Transverse colon (tissue), 4 donors: ENCODE data around the gene OSBPL2. TPM values are rescaled to one million over a fixed set of nuclear protein-coding genes. Genes with fewer than 3 reads are reported as not detected.

ENCODE experiments used
- DNase-seq: peaks from one replicate; pipeline ENCODE4 v3.0.0-alpha.2; 2019
- H3K27ac ChIP-seq, 4 donors: fragments of 200-600 bp; sonication (generic); 2 replicates each; pipeline ENCODE4 v1.5.1; 2016 to 2018; ENCODE audit warnings: inconsistent platforms in 4 of 4
- H3K27me3 ChIP-seq: fragments of 200-600 bp; sonication (generic); 2 replicates; pipeline ENCODE4 v1.5.1; 2017; ENCODE audit warnings: inconsistent platforms
- H3K36me3 ChIP-seq, 4 donors: fragments of 200-600 bp; sonication (generic); 2 replicates each; pipeline ENCODE4 v1.5.1; 2017 to 2019; ENCODE audit warnings: inconsistent platforms in 4 of 4
- H3K4me1 ChIP-seq, 4 donors: fragments of 200-600 bp; sonication (generic); 2 replicates each; pipeline ENCODE4 v1.5.1; 2017 to 2020; ENCODE audit warnings: inconsistent platforms in 4 of 4
- H3K4me3 ChIP-seq, 4 donors: fragments of 200-600 bp; sonication (generic); 1 replicate in 1 of 4; 2 replicates in 3 of 4; pipeline versions ENCODE4 v1.5.1 to v1.6.1; 2017 to 2019; ENCODE audit warnings: inconsistent platforms in 4 of 4
- H3K9me3 ChIP-seq, 2 donors: fragments of 200-600 bp; sonication (generic); 2 replicates each; pipeline ENCODE4 v1.5.1; 2017 to 2019; ENCODE audit warnings: inconsistent platforms in 2 of 2
- CTCF ChIP-seq, 5 experiments: fragments of 200-600 bp in 3 of 5; fragments of 450-650 bp in 2 of 5; sonication (generic) in 3 of 5; IDR thresholded peaks; 1 replicate in 2 of 5; 2 replicates in 3 of 5; pipeline ENCODE4 v1.5.1; 2016 to 2017; ENCODE audit warnings: antibody characterized with exemption in 5 of 5, inconsistent platforms in 3 of 5, mild to moderate bottlenecking in 2 of 5, moderate library complexity in 1 of 5
- EP300 ChIP-seq: sonication (generic); formaldehyde crosslinking; IDR thresholded peaks from one replicate; pipeline ENCODE4 v1.6.1; 2017; ENCODE audit warnings: antibody characterized with exemption, low read depth
- POLR2A ChIP-seq: fragments of 450-650 bp; IDR thresholded peaks from one replicate; pipeline ENCODE4 v1.6.1; 2016; ENCODE audit warnings: antibody characterized with exemption, mild to moderate bottlenecking, moderate library complexity
- POLR2AphosphoS5 ChIP-seq, 3 donors: sonication (generic); formaldehyde crosslinking; IDR thresholded peaks; one replicate each; pipeline ENCODE4 v1.6.1; 2016; ENCODE audit warnings: antibody characterized with exemption in 3 of 3
- WGBS, 2 donors: methylation state at CpG; one replicate each; pipeline ENCODE4 v1.1.5; 2018; ENCODE audit warnings: low coverage in 1 of 2; 5-methylcytosine and 5-hydroxymethylcytosine counted together
- in situ Hi-C, 4 donors: fragments of 200-750 bp; cut with MboI; loops; one replicate each; pipeline versions ENCODE4 v1.15.0 to v1.15.1; 2017; ENCODE audit warnings: low sequenced_read_pairs in 3 of 4, low pct_ligation_motif_present in 1 of 4, low pct_unique_long_range_greater_than_20kb in 1 of 4
- intact Hi-C: fragments of 100-400 bp; cut with DNase I; formaldehyde crosslinking; loops from one replicate; pipeline ENCODE4 v1.15.1; 2023; ENCODE audit warnings: low total_unique reads
- total RNA-seq, 4 donors: library from RNA; depleted of rRNA; stranded (reverse); fragments of >200 nt; gene quantifications; one replicate each; pipeline ENCODE4 v1.1.0, GENCODE V29; 2016

OSBPL2 gene
- total RNA-seq, 4 donors from 2014 or later = 36.2 to 101 (median 73.3) TPM

- WGBS, 2 donors = 89% methylated on average over 25 of the region's 26 CpGs; no CpG with 5 or more reads in 1 of the 2 donors
- Histone ChIP-seq H3K27ac (no peak overlapping the region), H3K9me3 (no peaks in the 10 kb centered on the region), H3K36me3 (no peaks in the 10 kb centered on the region), H3K27me3 (no peaks in the 10 kb centered on the region), H3K4me3 (no peak overlapping the region), H3K4me1 (no peaks in the 10 kb centered on the region)
- intact Hi-C loops = no loop called here
- in situ Hi-C loops = no loop called here
- no peak for DNase-seq
- TF ChIP-seq POLR2AphosphoS5 (IDR thresholded peaks at IDR 0.05) = no peak
- TF ChIP-seq POLR2A = no peak
- TF ChIP-seq CTCF (IDR thresholded peaks at IDR 0.05) = no peak
- no peak for TF ChIP-seq EP300
These were observed 90.5 kb downstream of the OSBPL2 start for GRCh38 chr20:62328684-62329388.

GRCh38 chr20:62329389-62330377 lies 91.4 kb downstream of the OSBPL2 start:
- no peaks in the 10 kb centered on the region for H3K27me3 ChIP-seq
- intact Hi-C loops (no loop called here), in situ Hi-C loops (no loop called here)
- no peak overlapping the region for H3K27ac ChIP-seq
- no peak overlapping the region for H3K4me3 ChIP-seq
- H3K4me1 ChIP-seq = no peaks in the 10 kb centered on the region
- H3K9me3 ChIP-seq = no peaks in the 10 kb centered on the region
- WGBS, 2 donors = 92% methylated on average over 34 of the region's 37 CpGs; no CpG with 5 or more reads in 1 of the 2 donors
- no peak for TF ChIP-seq POLR2A
- TF ChIP-seq CTCF (IDR thresholded peaks at IDR 0.05) = no peak
- no peak for TF ChIP-seq EP300
- TF ChIP-seq POLR2AphosphoS5 (IDR thresholded peaks at IDR 0.05) = no peak
- no peak for DNase-seq
- no peaks in the 10 kb centered on the region for H3K36me3 ChIP-seq

- Histone ChIP-seq H3K9me3 (no peaks in the 10 kb centered on the region), H3K36me3 (no peaks in the 10 kb centered on the region), H3K4me3 (no peak overlapping the region), H3K27ac (no peak overlapping the region), H3K27me3 (no peaks in the 10 kb centered on the region), H3K4me1 (no peaks in the 10 kb centered on the region)
- in situ Hi-C loops = no loop called here
- DNase-seq = no peak
- intact Hi-C loops = no loop called here
- WGBS, 2 donors = 82% methylated on average over 43 of the region's 46 CpGs; no CpG with 5 or more reads in 1 of the 2 donors
- TF ChIP-seq POLR2AphosphoS5 (IDR thresholded peaks at IDR 0.05) (no peak), EP300 (no peak), CTCF (IDR thresholded peaks at IDR 0.05) (no peak), POLR2A (no peak)
These were observed 92.4 kb downstream of the OSBPL2 start for GRCh38 chr20:62330576-62331317.

GRCh38 chr20:62331347-62331746 lies 93.0 kb downstream of the OSBPL2 start:
- in situ Hi-C loops (no loop called here), intact Hi-C loops (no loop called here)
- H3K36me3 ChIP-seq = no peaks in the 10 kb centered on the region
- no peaks in the 10 kb centered on the region for H3K9me3 ChIP-seq
- no peak for TF ChIP-seq POLR2A
- no peak for TF ChIP-seq EP300
- no peak overlapping the region for H3K27ac ChIP-seq
- H3K4me1 ChIP-seq = no peaks in the 10 kb centered on the region
- no peak overlapping the region for H3K4me3 ChIP-seq
- no peaks in the 10 kb centered on the region for H3K27me3 ChIP-seq
- 92 to 96% methylated on average over 4 to 19 of the region's 19 CpGs for WGBS, 2 donors
- DNase-seq = no peak
